ENCODE data around the gene RPTOR.

The RPTOR gene

DNA sequence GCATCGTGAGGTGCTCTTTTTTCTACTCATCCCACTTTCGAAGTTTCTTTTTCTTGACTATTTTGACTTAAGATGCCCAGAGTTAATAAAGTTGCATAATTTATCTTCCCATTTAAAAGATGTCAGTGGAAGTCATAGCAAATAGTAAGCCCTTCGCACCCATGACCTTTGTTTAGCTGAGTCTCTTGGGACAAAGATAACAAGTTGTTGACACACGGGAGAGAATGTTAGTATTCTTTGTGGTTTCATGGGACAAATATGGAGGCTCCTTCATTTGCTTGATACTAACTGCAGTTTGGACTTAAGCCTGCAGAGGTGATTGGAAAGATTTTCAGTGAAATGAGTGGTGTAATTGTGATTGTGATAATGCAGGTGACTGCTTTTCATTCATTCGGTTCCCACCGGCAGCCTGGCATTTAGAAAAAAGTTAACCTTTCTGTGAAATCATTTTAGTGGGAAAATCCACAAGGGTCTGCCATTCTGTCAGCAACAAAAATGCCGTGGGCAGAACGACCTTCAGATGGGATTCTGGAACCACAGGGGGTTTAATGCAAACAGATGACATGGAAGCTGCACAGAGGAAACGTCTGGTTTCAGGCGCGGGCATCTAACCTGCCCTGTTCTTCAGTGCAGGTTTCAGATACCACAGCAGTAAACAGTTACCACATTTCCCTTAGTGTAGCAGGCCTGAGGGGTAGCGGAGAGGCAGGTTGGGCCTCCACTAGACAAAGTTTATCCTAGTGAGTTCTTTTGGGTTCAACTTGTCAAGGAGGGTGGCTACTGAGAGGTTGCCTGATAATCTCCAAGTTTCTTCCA lies 123.0 kb downstream of the RPTOR start:
- no peak for FAIRE-seq
- no peak for DNase-seq (ENCODE audit: insufficient read length, low spot score)
- TF ChIP-seq, protein P1, sequence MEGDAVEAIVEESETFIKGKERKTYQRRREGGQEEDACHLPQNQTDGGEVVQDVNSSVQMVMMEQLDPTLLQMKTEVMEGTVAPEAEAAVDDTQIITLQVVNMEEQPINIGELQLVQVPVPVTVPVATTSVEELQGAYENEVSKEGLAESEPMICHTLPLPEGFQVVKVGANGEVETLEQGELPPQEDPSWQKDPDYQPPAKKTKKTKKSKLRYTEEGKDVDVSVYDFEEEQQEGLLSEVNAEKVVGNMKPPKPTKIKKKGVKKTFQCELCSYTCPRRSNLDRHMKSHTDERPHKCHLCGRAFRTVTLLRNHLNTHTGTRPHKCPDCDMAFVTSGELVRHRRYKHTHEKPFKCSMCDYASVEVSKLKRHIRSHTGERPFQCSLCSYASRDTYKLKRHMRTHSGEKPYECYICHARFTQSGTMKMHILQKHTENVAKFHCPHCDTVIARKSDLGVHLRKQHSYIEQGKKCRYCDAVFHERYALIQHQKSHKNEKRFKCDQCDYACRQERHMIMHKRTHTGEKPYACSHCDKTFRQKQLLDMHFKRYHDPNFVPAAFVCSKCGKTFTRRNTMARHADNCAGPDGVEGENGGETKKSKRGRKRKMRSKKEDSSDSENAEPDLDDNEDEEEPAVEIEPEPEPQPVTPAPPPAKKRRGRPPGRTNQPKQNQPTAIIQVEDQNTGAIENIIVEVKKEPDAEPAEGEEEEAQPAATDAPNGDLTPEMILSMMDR (IDR thresholded peaks at IDR 0.05; ENCODE audit: insufficient read depth, missing control alignments), result no peak

DNA sequence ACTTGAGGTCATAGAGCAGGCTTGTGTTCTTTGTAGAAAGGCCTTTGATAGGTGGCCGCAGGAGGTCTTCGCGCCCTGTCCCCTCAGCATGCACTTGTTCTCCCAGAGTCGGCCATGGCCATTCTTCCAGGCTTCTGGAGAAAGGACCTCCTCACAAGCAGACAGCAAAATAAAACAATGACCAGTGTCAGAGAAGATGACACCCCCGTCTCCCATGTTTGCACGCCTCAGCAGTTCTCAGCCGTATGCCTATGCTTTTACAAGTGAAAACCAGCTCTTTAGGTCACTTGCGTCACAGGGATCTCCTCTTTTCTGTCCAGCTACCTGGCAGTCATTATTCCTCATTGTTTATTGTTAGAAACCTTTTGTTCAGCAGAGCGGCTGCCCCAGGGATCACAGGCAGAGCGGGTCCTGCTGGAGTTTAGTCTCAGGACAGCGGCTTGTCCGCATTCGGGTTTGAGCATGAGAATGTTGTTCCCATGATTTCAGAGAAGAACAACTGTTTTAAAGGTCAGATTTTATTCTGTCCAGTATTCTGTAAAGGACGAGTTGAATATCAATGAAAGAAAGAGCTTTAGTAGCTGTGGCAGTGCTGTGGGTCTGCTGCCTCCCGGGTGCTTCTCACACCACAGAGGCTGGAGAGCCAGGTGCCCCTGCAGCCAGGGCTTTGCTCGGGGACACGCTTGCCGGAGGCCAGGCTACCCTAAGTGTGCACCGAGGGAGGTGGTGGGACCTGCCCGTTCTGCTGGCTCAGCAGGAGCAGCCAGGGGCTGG lies 123.9 kb downstream of the RPTOR start:
- FAIRE-seq (no peak), DNase-seq (ENCODE audit: insufficient read length, low spot score) (no peak)
- TF ChIP-seq, protein P1 (IDR thresholded peaks at IDR 0.05; ENCODE audit: insufficient read depth, missing control alignments), result no peak

DNA sequence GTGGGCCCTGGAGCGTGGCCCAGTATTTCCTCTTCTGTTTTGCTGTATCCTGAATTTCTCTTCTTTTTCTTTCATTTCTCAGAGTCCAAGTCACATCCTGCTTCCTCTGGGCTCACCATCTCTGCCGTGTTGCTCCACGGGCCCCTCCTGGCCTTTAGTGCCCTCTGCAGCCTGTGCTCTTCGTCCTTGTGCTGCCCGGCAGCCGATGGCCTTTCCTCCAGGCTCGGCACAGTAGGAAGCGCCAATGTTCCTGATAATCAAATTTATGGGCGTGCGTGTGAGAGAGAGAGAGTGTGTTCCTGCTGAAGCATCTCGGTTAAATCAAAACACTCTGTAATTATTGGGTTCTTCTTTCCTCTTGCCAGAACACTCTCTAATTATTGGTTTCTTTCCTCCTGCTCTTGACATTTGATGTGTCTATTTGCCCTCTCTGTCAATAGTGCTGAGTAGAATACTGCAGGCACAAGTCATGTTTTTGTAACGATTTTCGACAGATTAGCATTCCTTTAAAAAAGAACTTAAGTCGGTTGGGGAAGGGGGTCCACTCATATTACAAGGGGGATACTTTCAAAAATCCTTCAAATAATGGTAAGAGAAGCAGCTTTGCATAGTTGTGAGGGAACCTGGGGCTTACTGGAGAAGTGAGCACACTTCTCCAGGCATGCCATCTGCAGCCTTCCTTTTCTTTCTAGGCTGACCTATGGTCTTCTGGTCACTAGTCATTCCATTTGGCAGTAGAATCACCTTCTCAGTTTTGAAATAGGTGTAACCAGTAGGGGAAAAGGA lies 126.6 kb downstream of the RPTOR start:
- TF ChIP-seq, protein P1 (IDR thresholded peaks at IDR 0.05; ENCODE audit: insufficient read depth, missing control alignments), result no peak
- FAIRE-seq, result no peak
- no peak for DNase-seq (ENCODE audit: insufficient read length, low spot score)

DNA sequence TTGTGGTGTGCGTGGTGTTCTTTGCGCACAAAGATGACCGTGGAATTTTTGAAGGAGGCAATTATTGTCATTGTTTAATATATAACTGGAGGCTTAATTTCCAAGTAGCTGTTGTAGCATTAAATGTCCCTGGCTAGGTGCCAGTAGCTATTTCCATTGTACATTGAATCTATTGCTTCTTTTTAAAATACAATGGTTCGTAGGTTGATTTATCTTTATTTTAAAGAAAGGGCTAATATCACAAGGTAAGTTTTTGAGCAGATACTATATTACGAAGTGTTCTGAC lies 127.1 kb downstream of the RPTOR start:
- no peak for DNase-seq (ENCODE audit: insufficient read length, low spot score)
- no peak for FAIRE-seq
- TF ChIP-seq, protein P1 (IDR thresholded peaks at IDR 0.05; ENCODE audit: insufficient read depth, missing control alignments), result no peak

DNA sequence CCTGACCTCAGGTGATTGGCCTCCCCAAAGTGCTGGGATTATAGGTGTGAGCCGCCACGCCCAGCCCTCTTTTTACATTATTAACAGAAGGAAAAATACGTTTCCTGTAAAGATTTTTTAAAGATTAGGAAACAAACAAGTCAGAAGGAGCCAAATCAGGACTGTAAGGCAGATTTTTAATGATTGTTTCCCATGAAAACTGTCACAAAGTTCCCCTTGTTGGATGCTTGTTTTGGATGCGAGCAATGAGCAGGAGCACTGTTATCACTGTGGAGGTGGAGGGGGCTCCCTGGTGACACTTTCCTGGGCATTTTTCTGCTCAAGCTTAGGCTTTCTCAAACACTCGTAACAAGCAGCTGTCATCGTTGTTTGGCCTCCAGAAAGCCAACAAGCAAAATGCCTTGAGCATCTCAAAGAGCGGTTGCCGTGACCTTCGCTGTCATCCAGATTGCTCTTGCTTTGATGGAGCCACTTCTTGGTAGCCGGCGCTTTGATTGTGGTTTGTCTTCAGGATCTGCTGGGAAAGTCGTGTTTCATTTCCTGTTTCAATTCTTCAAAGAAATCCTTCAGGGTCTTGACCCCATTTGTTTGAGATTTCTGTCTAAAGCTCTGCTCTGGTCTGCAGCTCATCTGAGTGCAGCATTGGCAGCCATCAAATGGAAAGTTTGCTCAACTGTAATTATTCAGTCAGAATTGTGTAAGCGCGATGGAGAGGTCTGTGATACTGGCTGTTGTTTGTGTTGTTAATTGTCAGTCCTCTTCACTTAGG lies 128.7 kb downstream of the RPTOR start:
- no peak for FAIRE-seq
- DNase-seq (ENCODE audit: insufficient read length, low spot score), result no peak
- TF ChIP-seq, protein P1 (IDR thresholded peaks at IDR 0.05; ENCODE audit: insufficient read depth, missing control alignments), result no peak

DNA sequence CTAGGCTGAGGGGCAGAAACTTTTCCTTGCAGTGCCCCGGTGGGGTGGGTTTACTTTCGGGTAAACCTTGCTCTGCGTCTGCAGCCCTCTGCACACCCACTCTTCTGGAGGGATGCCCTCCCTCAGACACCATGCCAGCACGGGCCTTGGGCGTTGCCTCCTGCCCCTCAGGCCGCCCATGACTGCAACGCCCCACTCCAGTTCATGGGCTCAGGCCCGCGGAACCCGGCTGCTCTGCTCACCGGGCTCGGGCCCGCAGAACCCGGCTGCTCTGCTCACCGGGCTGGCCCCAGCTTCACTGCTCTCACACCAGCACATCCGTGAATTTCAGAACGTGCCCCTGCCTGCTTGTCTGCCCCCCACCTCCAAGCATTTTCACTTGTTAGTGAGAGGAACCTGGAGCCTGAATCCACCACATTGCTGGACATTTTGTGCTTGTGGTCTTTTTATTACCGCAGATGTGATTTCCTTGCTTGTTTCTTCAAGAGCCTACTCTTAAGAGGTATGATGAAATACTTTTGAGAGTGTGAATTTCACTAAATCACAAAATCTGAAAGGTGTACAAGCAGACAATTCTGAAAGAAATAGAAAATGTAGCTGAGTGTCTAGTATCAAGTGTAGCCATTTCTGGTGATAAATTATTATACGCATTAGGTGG lies 130.9 kb downstream of the RPTOR start:
- DNase-seq (ENCODE audit: insufficient read length, low spot score) (no peak), FAIRE-seq (no peak)
- TF ChIP-seq, protein P1 (IDR thresholded peaks at IDR 0.05; ENCODE audit: insufficient read depth, missing control alignments), result no peak
